HG02885 (cell line): Measurements from ENCODE around the gene NUDT4.
A peak's percentile ranks its signal among the peaks of the same experiment; 100 is the strongest.
"Not testable (repeated sequence)": the region's sequence is repeated elsewhere in the genome, so short reads cannot be mapped to it uniquely, and the experiment has no call there.

Experiments
- ATAC-seq: cut with Tn5 transposase; IDR thresholded peaks from one replicate; pipeline ENCODE4 v1.9.1; 2021; ENCODE audit warnings: mild to moderate bottlenecking; ENCODE audit not compliant: unreplicated experiment, poor library complexity

NUDT4 gene

DNA sequence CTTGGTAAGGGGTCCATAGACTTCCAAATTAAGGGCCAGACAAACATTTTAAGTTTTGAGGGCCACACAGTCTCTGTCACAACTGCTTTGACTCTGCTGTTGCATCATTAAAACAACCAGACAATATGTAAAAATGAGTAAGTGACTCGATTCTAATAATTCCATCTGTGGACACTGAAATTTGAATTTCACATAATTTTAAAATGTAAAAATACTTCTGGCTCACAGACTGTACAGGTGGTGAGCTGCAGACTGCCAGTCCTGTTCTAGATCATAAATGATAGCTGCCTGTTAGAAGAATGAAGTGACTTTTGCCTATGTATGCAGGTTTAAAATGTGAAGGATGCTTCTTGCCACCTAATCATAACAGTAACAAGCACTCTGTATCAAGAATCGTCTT lies 15.7 kb downstream of the NUDT4 start:
- no peak for ATAC-seq

- ATAC-seq, result no peak
Measured at GRCh38 chr12:93397412-93397811, 19.7 kb downstream of the NUDT4 start.

DNA sequence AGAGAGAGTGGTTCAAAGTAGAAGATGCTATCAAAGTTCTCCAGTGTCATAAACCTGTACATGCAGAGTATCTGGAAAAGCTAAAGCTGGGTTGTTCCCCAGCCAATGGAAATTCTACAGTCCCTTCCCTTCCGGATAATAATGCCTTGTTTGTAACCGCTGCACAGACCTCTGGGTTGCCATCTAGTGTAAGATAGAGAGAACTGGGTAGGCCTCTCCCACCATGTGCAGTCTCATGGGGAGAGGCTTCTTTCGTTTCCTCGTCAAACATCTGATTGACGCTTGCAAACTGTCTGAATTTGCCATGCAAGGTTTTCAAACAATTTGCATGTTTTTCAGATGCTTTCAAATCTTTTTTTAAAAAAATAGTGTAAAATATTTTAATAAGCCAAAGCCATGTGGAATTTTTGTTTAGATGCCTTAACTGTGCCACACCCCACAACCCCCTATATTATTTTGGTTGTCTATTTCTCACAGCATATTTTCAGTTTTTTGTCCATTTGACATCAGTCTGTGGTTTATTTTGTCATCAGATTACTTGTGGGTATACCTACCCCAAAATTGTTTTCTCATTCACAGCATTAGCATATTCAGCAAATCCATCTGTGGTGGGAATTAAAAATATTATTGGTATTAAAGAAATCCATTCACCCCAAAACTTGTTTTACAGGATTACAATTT lies 21.6 kb downstream of the NUDT4 start:
- ATAC-seq, result peak; percentile 95

DNA sequence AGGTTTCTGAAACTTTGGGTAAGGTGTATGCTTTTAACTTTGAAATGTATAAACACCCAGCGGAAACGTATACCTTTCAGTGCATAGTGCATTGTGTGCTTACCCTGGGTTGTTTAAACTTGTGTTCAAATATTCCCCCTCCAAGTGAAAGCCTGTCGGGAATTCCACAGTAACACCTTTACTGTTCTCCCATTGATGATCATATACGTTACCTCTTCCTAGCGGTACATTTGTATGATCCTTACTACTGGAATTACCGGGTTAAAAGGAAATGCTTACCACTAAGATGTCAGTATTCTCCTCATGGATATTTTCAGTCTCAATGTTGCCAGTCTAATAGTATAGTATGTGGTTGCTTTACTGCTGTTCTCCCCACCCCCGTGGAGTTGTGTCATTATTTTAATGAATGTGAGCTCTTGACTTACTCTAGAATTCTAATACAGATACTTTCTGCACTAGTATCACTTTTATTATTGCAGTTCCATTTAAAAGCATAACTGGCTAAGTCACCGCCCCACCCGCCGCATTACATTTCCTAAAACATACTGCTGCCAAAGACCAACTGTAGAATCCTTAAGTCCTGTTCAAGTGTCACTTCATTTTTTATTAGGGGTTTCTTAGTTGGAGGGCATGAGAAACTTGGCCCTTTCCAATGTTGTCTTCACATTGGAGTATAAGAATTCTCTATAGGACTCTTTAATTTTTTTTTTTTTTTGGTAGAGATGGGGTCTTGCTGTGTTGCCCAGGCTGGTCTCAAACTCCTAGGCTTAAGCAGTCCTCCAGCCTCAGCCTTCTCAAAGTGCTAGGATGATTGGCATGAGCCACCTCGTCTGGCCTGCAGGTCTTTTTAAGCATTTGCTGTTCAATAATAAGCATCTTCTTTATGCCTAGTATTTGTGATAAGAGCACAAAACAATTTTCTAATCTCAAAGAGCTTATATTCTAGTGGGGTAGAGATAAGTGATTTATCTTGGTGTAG lies 24.9 kb downstream of the NUDT4 start:
- no peak for ATAC-seq

- no peak for ATAC-seq
Measured at GRCh38 chr12:93403988-93404803, 26.5 kb downstream of the NUDT4 start.

DNA sequence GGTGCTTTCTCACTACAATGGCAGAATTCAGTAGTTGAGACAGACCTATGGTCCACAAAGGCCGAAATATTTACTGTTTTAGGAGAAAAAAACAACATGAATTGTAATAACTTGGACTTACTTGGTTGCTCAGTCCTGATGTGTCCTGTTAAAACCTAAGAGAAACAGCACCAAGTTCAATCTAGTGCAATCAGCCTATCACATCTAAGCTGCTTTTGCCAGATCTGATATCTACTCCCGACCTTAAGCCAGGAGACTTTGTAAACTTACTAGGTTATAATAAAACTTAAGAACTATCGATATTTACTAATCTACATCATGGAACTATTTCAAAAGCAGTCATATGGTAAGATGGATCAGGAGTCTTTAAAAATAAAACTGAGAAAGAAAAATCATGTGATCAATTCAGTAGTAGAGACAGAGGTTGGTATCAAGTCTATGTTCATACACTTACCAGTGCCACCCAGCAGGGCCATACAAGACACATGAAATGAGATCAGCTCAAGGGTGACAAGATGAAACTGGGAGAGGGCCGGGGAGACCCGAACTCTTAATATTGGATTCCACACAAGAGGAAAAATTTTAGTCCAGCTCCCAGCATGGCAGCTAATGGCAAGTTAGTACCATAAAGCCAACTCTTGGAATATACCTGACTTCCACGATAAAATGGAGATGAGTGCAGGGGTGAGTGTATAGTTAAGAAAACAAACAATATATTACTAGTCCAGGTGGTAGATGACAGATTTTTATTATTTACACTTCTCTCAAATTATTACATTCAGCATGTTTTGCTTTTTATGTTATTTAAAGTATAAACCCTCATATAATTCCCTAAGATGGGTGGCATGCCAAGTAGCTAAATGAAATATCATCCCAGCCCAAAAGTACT lies 27.5 kb downstream of the NUDT4 start:
- ATAC-seq, result no peak

DNA sequence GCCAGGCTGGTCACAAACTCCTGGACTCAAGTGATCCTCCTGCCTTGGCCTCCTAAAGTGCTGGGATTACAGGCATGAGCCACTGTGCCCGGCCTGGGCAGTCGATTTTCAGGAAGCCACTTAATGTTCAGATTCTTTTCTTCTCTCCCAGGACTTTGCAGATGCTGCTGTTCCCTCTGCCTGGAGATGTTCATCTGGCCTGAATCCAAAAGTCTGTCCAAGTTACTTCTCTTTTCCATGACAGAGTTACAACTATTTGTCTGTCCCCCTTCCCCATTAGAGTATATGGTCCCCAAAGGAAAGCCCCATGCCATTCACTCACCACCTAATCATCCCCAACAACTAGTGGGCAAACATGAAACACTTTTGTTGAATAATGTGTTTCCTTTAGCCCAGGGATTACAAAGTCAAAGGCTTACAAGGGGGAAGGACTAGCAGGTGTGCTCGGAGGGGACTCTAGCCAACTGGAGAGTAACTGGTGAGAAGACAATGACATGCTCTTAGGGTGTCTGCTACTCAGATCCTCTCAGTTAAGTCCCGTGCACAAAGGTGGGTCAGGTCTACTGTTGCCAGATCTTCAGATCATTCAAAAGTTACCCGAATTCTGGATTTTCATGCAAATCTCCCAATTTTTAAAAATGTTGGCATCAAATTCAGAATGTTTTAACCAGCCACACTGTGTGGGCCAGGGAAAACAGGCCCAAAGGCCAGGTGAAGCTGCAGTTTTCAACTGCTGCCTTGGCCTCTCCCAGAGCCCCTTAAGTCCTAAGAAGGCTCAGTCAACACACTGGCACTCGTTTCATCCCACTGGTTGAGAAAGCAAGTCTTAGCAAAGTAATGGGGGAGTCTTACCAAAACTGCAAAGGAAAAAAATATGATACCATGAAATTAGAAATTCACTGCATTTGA lies 29.6 kb downstream of the NUDT4 start:
- no peak for ATAC-seq

- no peak for ATAC-seq
Measured at GRCh38 chr12:93407963-93408283, 30.2 kb downstream of the NUDT4 start.

DNA sequence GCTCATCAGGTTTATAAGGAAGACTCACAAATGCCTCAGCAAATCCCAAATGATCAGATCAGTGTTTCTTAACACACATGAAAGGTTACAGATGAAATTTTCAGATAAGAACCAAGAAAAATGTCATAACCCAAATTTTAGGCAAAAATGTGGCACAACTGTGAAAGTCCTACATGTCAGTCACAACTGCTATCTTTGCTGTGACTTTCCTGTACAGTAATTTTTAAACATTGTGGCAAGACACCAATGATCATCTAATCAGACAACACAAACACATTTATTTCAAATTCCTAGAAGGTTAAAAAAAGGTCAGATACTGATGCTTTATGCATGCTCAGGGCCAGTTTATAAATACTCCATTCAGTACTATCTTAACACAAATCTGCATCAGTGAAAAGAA lies 31.1 kb downstream of the NUDT4 start:
- no peak for ATAC-seq

DNA sequence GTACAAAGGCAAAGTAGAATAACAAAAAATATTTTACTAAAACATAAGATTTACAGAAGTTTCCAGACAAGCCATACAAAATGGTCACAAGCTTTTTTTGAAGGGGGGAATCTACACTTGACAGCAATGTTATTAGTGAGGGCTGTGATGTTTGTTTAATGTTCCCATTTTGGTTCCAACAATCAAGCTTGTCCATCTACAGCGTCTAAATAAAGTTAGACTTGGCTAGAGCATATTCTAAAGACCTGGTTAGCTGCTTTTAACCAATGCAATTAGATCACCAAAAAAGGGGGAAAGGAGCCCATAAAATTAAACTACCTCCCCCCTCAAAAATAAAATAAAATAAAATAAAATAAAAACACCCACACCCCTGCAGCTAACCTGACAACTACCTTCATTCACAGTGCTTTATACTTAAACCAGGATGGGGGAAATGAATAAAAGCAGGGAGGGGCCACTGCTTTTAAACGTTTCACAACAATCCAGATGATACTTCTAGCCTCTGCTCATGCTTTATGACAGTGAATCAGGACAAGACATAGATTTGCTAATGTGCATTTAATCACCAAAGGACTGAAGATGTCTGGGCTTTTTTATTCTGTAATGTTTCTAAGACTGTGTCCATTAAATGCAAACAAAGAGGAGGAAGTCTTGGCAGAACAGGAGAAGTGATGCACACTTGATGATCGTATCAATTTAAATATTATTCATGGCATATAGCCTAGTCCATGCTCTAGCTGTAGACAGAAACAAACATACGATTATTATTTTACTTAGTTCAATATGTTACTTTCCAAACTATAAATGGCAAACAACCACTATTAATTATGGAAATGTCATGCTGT lies 31.8 kb downstream of the NUDT4 start:
- not testable (repeated sequence) for ATAC-seq

DNA sequence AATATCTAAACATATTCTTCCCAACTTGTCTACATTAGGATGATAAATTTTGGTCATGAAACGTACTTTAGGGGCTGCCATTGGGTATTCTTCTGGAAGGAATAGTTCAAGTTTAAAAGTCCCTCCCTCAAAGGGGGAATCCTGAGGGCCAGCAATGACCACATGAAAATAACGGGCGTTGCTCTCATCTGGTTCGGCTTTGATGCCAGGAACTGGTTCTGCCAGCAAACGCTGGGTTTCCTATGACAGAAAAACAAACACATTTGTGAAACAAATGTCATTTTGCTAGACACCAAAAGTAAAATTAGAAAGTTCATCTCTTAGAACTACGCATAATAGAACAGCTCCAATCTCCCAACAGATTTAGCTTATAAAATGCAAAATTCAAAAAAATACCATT lies 33.3 kb downstream of the NUDT4 start:
- ATAC-seq, result not testable (repeated sequence)

GRCh38 chr12:93412396-93412795 lies 34.7 kb downstream of the NUDT4 start:
- ATAC-seq, result not testable (repeated sequence)

DNA sequence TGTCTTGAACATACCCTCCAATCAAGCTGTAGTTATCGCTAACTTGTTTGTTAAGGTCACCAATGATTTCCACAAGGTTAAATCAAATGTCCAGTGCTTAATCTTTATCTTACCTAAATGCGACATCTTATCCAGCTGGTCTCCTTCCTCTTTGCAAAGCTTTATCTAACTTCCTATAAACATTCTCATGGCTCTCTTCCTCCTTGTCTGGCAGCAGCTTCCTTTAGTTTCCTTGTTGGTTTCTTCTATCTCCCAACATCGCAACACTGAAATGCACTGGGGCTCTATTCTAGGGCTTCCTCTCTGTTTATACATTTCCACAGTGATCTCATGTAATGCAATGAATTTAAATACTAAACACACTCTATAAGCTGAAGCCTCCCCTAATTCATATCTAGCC lies 35.3 kb downstream of the NUDT4 start:
- ATAC-seq, result no peak

DNA sequence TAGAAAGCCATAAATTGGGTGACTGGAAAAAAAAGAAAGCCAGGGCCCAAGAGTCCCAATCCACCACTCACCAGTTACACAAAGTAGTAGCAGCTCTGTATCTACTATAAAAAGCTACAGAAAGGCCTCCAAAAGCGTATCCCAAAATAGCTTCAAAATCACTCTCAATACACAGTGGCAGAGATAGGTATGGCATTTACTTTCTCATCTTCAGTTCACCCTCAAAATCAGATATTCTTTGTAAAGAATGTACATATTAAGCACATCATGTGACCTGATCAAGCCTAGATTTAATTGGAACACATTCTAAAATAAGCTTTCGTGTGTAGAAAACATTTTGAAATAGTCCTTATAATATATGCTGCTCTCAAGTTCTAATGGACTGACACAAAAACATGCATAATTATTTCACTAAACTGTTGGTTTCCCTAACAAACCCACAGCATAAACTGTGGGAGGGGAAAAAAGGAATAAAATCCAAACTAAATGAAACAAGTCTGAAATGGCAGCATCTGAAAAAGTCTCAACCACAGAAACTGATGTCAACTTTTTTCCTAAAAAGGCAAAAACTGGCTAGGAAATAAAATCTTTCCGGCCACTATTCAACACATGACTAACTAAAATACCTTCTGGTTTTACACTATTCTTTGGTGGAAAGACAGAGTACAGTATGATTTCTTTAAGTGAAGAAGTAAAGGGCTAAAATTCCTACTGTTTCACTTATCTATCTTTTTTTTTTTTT lies 38.2 kb downstream of the NUDT4 start:
- ATAC-seq, result peak; percentile 52

DNA sequence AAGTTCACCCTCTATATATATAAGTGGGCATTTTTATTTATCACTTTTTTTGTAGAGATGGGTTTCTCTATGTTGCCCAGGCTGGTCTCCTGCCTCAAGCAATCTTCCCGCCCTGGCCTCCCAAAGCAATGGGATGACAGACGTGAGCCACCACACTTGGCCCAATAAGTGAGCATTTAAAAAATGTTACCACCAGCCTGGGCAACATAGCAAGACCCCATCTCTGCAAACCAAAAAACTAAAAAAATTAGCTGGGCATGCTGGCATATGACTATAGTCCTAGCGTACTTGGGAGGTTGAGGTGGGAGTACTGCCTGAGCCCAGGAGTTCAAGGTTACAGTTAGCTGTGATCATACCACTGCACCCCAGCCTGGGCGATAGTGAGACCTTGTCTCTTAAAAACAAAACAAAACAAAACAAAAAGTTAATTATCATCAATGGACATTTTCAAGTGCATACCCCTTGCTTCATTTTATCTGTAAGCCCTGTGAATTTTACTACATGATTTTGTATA lies 40.3 kb downstream of the NUDT4 start:
- no peak for ATAC-seq

DNA sequence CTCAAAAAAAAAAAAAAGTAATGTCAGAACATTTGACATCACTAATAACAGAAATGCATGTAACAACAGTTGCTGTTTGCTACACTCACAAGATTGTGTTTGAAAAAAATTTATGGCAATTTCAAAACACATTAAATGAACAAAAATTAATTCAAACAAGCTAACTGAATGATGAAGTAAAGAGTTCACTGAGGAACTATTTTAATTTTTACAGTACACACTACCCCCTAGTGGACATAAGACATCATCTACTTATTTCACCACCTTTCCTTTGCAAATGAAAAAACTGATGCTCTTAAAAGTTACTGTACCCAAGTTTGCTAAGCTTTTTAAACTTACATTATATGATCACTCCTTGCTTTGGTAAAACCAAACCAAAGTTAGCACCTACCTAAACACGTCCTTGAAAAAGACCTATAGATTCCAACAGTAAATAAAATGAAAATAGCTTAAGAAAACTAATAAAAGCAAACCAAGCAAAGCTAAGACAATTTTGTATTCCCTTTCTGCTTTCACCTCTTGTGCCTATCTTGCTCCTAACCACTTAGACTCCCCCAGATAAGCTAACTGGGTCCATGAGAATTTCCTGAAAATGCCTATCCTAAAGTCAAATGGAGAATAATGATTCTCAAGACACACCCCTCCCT lies 41.8 kb downstream of the NUDT4 start:
- no peak for ATAC-seq

GRCh38 chr12:93422050-93422449 lies 44.3 kb downstream of the NUDT4 start:
- ATAC-seq, result no peak
